H1 (cell line): Measurements from ENCODE around the gene RNF123. TPM values are rescaled to one million over a fixed set of nuclear protein-coding genes. Genes with fewer than 3 reads are reported as not detected.

Experiments used
- CTCF ChIA-PET: fragments of 300-600 bp; sonication (Branson Sonifier 250); formaldehyde crosslinking; loops from one replicate; lab custom pipeline; 2021; ENCODE audit not compliant: partially characterized antibody; lab: Charles Lee
- POLR2A ChIA-PET: fragments of 300-600 bp; sonication (Branson Sonifier 250); formaldehyde crosslinking; loops from one replicate; lab custom pipeline; 2021; ENCODE audit warnings: inconsistent platforms; ENCODE audit not compliant: partially characterized antibody; lab: Charles Lee
- DNase-seq, 2 experiments: peaks; one replicate each; pipeline versions ENCODE4 v3.0.0 to v3.0.0-alpha.2; 2010 to 2022; ENCODE audit warnings: low spot score in 2 of 2, low read depth in 1 of 2, mixed read lengths in 1 of 2
- FAIRE-seq: peaks from 2 replicates; lab custom pipeline; 2011; peaks lifted over from hg19 to GRCh38; lab: Jason Lieb, UNC
- H2AFZ ChIP-seq: 2 replicates; pipeline ENCODE4 v1.8.1; 2012; ENCODE audit warnings: low read length, inconsistent platforms
- H2AK5ac ChIP-seq: 2 replicates; pipeline ENCODE4 v1.6.1; 2013; ENCODE audit warnings: low read depth, low read length
- H2BK120ac ChIP-seq: replicated peaks from 2 replicates; pipeline ENCODE3; 2013; ENCODE audit warnings: low read depth, low read length, inconsistent platforms
- H2BK12ac ChIP-seq: 2 replicates; pipeline ENCODE4 v1.6.1; 2013; ENCODE audit warnings: low read depth, low read length
- H2BK15ac ChIP-seq: 2 replicates; pipeline ENCODE4 v1.6.1; 2013; ENCODE audit warnings: low read length
- H2BK20ac ChIP-seq: 2 replicates; pipeline ENCODE4 v1.6.1; 2013; ENCODE audit warnings: low read length
- H2BK5ac ChIP-seq: 2 replicates; pipeline ENCODE4 v1.6.1; 2013; ENCODE audit warnings: low read depth, low read length
- H3K14ac ChIP-seq: 2 replicates; pipeline ENCODE4 v1.6.1; 2013; ENCODE audit warnings: inconsistent platforms; ENCODE audit not compliant: insufficient read length
- H3K18ac ChIP-seq: 2 replicates; pipeline ENCODE4 v1.6.1; 2013; ENCODE audit warnings: low read length; ENCODE audit errors: extremely low read depth
- H3K23ac ChIP-seq: 2 replicates; pipeline ENCODE4 v1.6.1; 2013; ENCODE audit warnings: inconsistent platforms; ENCODE audit not compliant: insufficient read length
- H3K23me2 ChIP-seq: 2 replicates; pipeline ENCODE4 v1.6.1; 2013; ENCODE audit warnings: low read depth, low read length
- H3K27ac ChIP-seq: 2 replicates; pipeline ENCODE4 v1.6.1; 2011; ENCODE audit warnings: low read depth, low read length, inconsistent platforms
- H3K27me3 ChIP-seq, 4 experiments: replicated peaks in 1 of 4; 1 replicate in 1 of 4; 2 replicates in 3 of 4; pipeline versions ENCODE4 v1.6.1 to v1.8.1; 2011 to 2013; ENCODE audit warnings: low read length in 3 of 4, mild to moderate bottlenecking in 3 of 4, inconsistent platforms in 2 of 4, mixed read lengths in 2 of 4, moderate library complexity in 1 of 4; ENCODE audit not compliant: control insufficient read depth in 3 of 4, insufficient read depth in 3 of 4; ENCODE audit errors: extremely low read depth in 1 of 4
- H3K36me3 ChIP-seq, 4 experiments: 2 replicates each; pipeline versions ENCODE4 v1.6.1 to v1.8.1; 2011 to 2013; ENCODE audit warnings: mild to moderate bottlenecking in 4 of 4, low read length in 3 of 4, moderate library complexity in 2 of 4, control low read depth in 1 of 4, inconsistent platforms in 1 of 4; ENCODE audit not compliant: insufficient read depth in 4 of 4, control insufficient read depth in 2 of 4
- H3K4ac ChIP-seq: replicated peaks from 2 replicates; pipeline ENCODE3; 2013; ENCODE audit warnings: low read length, low read depth, mixed read lengths, inconsistent platforms; ENCODE audit not compliant: insufficient read length
- H3K4me1 ChIP-seq, 4 experiments: replicated peaks in 1 of 4; 1 replicate in 1 of 4; 2 replicates in 3 of 4; pipeline versions ENCODE4 v1.6.1 to v1.8.1; 2011 to 2013; ENCODE audit warnings: low read length in 3 of 4, inconsistent platforms in 2 of 4, mixed read lengths in 1 of 4; ENCODE audit not compliant: insufficient read depth in 4 of 4, control insufficient read depth in 3 of 4
- H3K4me2 ChIP-seq, 2 experiments: 2 replicates each; pipeline versions ENCODE4 v1.6.1 to v1.8.1; 2011 to 2013; ENCODE audit warnings: low read depth in 2 of 2, low read length in 2 of 2, control low read depth in 1 of 2, inconsistent platforms in 1 of 2, mild to moderate bottlenecking in 1 of 2; ENCODE audit not compliant: insufficient read depth in 1 of 2
- H3K4me3 ChIP-seq, 4 experiments: fragments of 200-600, 300-600 bp in 1 of 4; sonication (generic), shearing (Covaris generic), sonication (Bioruptor Twin) in 1 of 4; 2 replicates each; pipeline versions ENCODE4 v1.5.1 to v1.8.1; 2011 to 2016; ENCODE audit warnings: low read length in 4 of 4, low read depth in 3 of 4, control low read depth in 2 of 4, inconsistent platforms in 2 of 4, mild to moderate bottlenecking in 2 of 4, mixed read lengths in 1 of 4, moderate library complexity in 1 of 4; ENCODE audit not compliant: insufficient read depth in 2 of 4; ENCODE audit errors: extremely low read depth in 1 of 4
- H3K56ac ChIP-seq: replicated peaks from 2 replicates; pipeline ENCODE3; 2013; ENCODE audit warnings: low read depth, mild to moderate bottlenecking, mixed read lengths, low read length, inconsistent platforms; ENCODE audit not compliant: insufficient read length
- H3K79me1 ChIP-seq: 2 replicates; pipeline ENCODE4 v1.6.1; 2013; ENCODE audit warnings: low read depth, low read length, control low read depth
- H3K79me2 ChIP-seq, 2 experiments: 2 replicates each; pipeline versions ENCODE4 v1.6.1 to v1.8.1; 2012 to 2013; ENCODE audit warnings: low read length in 2 of 2, mild to moderate bottlenecking in 2 of 2, inconsistent platforms in 1 of 2; ENCODE audit not compliant: insufficient read depth in 2 of 2, control insufficient read depth in 1 of 2
- H3K9ac ChIP-seq, 4 experiments: replicated peaks in 1 of 4; 1 replicate in 1 of 4; 2 replicates in 3 of 4; pipeline versions ENCODE4 v1.6.1 to v1.8.1; 2011 to 2013; ENCODE audit warnings: low read depth in 3 of 4, low read length in 3 of 4, control low read depth in 2 of 4, mild to moderate bottlenecking in 2 of 4, moderate library complexity in 2 of 4, inconsistent platforms in 1 of 4; ENCODE audit errors: extremely low read depth in 1 of 4
- H3K9me3 ChIP-seq, 2 experiments: 2 replicates each; pipeline versions ENCODE4 v1.6.1 to v1.8.1; 2012 to 2013; ENCODE audit warnings: mild to moderate bottlenecking in 2 of 2, moderate library complexity in 2 of 2, control low read depth in 1 of 2, inconsistent platforms in 1 of 2, low read depth in 1 of 2, low read length in 1 of 2, mixed read lengths in 1 of 2; ENCODE audit not compliant: insufficient read depth in 2 of 2
- H4K20me1 ChIP-seq, 2 experiments: replicated peaks in 1 of 2; 2 replicates each; pipeline versions ENCODE3 to v1.8.1; 2011 to 2013; ENCODE audit warnings: inconsistent platforms in 2 of 2, low read length in 2 of 2, mild to moderate bottlenecking in 1 of 2; ENCODE audit not compliant: insufficient read depth in 2 of 2, control insufficient read depth in 1 of 2
- H4K5ac ChIP-seq: 2 replicates; pipeline ENCODE4 v1.6.1; 2013; ENCODE audit warnings: low read length, low read depth, mixed read lengths, inconsistent platforms; ENCODE audit not compliant: insufficient read length
- H4K8ac ChIP-seq: 2 replicates; pipeline ENCODE4 v1.8.0; 2013; ENCODE audit warnings: mild to moderate bottlenecking, moderate library complexity, low read length, inconsistent platforms; ENCODE audit not compliant: insufficient read depth; ENCODE audit errors: extremely low read depth
- H4K91ac ChIP-seq: replicated peaks from 2 replicates; pipeline ENCODE3; 2013; ENCODE audit warnings: low read length, mixed read lengths, inconsistent platforms; ENCODE audit not compliant: insufficient read length
- RBBP5 ChIP-seq: IDR thresholded peaks from 2 replicates; pipeline ENCODE4 v1.7.1; 2012; ENCODE audit warnings: low read depth, mild to moderate bottlenecking, inconsistent platforms, low read length, moderate library complexity, borderline replicate concordance
- TCF12 ChIP-seq: IDR thresholded peaks from 2 replicates; pipeline ENCODE4 v1.6.1; 2011; ENCODE audit warnings: low read depth, mild to moderate bottlenecking, low read length
- WGBS, 2 experiments: shearing (Covaris generic) in 1 of 2; methylation state at CpG; one replicate each; pipeline versions ENCODE4 v1.1.6 to v1.1.7; 2013 to 2015; ENCODE audit warnings: low lambda C conversion rate in 2 of 2, mixed read lengths in 2 of 2, inconsistent platforms in 1 of 2, low coverage in 1 of 2, missing lambda C conversion rate in 1 of 2; ENCODE audit not compliant: insufficient replicate concordance in 2 of 2, insufficient coverage in 1 of 2, insufficient read length in 1 of 2; ENCODE audit errors: extremely low coverage in 1 of 2, missing lambda C conversion rate in 1 of 2; 5-methylcytosine and 5-hydroxymethylcytosine counted together
- polyA plus RNA-seq, 7 experiments: library from polyadenylated mRNA; depleted of rRNA in 3 of 7; stranded (reverse) in 5 of 7; unstranded in 2 of 7; fragments of >200 nt in 5 of 7; fragments of 200-250 nt in 2 of 7; gene quantifications; 1 replicate in 5 of 7; 2 replicates in 1 of 7; 4 replicates in 1 of 7; pipeline versions ENCODE4 v1.2.1 to v1.2.3, GENCODE V29; 2011 to 2013; ENCODE audit warnings: missing spikeins in 2 of 7, mixed read lengths in 2 of 7
- total RNA-seq: library from RNA; stranded (reverse); fragmentation: NEBNext Ultra II Directional; extraction: Animal tissue kit (Norgen Biotek cat#: 25700); gene quantifications from 2 replicates; pipeline ENCODE4 v1.2.1, GENCODE V29; 2021

RNF123 gene
- total and polyA plus RNA-seq, 2 of the 8 experiments (the other 6 are each of a cell fraction or from before 2014, with no cell fraction given), result 30.5 to 57.7 TPM

- ChIA-PET POLR2A (interaction anchor here (0.7 to 7.3 kb wide), 5 partner anchors 10 to 555 kb away, joined by 3 to 41 read pairs (median 13); partner anchors contain the start of gene IP6K1), CTCF (interaction anchor here (0.8 to 1.5 kb wide), 5 partner anchors 20 to 205 kb away, joined by 3 to 14 read pairs (median 3); partner anchors contain the start of genes IP6K1 and MON1A)
- Histone ChIP-seq H2BK120ac (no peak overlapping the region), H2AFZ (no peak overlapping the region), H3K27me3 (no peaks in the 10 kb centered on the region), H3K4ac (no peak overlapping the region), H2BK12ac (no peak overlapping the region; the same call in 1 of the 2 replicates), H2BK15ac (no peak overlapping the region), H3K9me3 (no peaks in the 10 kb centered on the region), H3K14ac (no peak overlapping the region), H3K4me2 (peak overlapping the region; percentile 59 to 82), H4K5ac (no peak overlapping the region), H2BK5ac (no peak overlapping the region; the same call in 1 of the 2 replicates), H3K4me1 (peaks cover 0 to 15% (median 8%) of the 10 kb centered on the region in 4 experiments; a peak in 6 of 7 replicates), H3K23me2 (peaks cover 6% of the 10 kb centered on the region; the same call in 1 of the 2 replicates), H3K79me2 (peaks cover 0 to 8% of the 10 kb centered on the region in 2 experiments; a peak in 1 of 4 replicates), H2BK20ac (no peak overlapping the region), H3K23ac (no peak overlapping the region), H3K79me1 (peaks cover 5% of the 10 kb centered on the region; the same call in 1 of the 2 replicates), H3K56ac (no peak overlapping the region), H3K4me3 (peak overlapping the region; percentile 72 to 97 (median 94)), H3K36me3 (peaks cover 10 to 20% (median 18%) of the 10 kb centered on the region in 4 experiments), H3K9ac (peak overlapping the region; percentile 43 to 90 (median 86)), H3K27ac (peak overlapping the region; percentile 80; the same call in 1 of the 2 replicates), H3K18ac (no peak overlapping the region; the same call in 1 of the 2 replicates), H2AK5ac (peak overlapping the region; percentile 69; the same call in 1 of the 2 replicates), H4K91ac (peak overlapping the region; percentile 10), H4K20me1 (peaks cover 7 to 20% of the 10 kb centered on the region in 2 experiments), H4K8ac (peak overlapping the region; percentile 94)
- WGBS, 2 experiments, result 42% methylated on average over 6 of the region's 6 CpGs; no CpG with 5 or more reads in 1 of the 2 experiments
- 0 out of 2 replicates have a peak, but pooled peaks have one; percentile 4 for TF ChIP-seq RBBP5
- TF ChIP-seq TCF12, result no peak
- FAIRE-seq (no peak), DNase-seq (peak in 1 of 2 experiments; percentile 50)
These were observed 35.2 kb downstream of the RNF123 start for GRCh38 chr3:49724586-49724985.
